Measurements from ENCODE around the gene ATF7. TPM values are rescaled to one million over a fixed set of nuclear protein-coding genes. Genes with fewer than 3 reads are reported as not detected.

The ATF7 gene
- total RNA-seq, 4 donors from 2014 or later = 25.6 to 38.0 (median 29.8) TPM

DNA sequence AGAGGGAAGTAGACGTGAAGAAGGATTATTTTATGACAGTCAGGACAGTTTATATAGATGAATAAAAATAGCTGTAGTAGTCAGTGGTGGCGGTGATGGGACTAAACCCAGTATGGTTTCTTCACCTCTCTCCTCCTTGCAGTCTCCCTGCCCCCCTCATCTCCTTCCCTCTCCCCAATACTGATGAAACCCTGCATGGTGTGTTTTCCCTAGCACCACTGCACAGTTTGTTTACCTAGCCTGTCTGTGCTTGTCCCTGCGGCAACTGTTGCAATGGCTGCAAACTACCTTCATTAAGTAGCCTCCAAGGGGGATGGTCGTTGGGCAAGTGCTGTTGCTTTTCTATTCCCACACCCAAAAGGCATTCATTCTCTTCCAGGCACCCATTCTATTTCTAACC, 159.5 kb downstream of the ATF7 start:
- TF ChIP-seq, protein P1, sequence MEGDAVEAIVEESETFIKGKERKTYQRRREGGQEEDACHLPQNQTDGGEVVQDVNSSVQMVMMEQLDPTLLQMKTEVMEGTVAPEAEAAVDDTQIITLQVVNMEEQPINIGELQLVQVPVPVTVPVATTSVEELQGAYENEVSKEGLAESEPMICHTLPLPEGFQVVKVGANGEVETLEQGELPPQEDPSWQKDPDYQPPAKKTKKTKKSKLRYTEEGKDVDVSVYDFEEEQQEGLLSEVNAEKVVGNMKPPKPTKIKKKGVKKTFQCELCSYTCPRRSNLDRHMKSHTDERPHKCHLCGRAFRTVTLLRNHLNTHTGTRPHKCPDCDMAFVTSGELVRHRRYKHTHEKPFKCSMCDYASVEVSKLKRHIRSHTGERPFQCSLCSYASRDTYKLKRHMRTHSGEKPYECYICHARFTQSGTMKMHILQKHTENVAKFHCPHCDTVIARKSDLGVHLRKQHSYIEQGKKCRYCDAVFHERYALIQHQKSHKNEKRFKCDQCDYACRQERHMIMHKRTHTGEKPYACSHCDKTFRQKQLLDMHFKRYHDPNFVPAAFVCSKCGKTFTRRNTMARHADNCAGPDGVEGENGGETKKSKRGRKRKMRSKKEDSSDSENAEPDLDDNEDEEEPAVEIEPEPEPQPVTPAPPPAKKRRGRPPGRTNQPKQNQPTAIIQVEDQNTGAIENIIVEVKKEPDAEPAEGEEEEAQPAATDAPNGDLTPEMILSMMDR (IDR thresholded peaks at IDR 0.05) = no peak
- no peak for TF ChIP-seq POLR2A (IDR thresholded peaks at IDR 0.05)
- no peaks in the 10 kb centered on the region for H3K27me3 ChIP-seq
- H3K27ac ChIP-seq = no peak overlapping the region
- DNase-seq = no peak
- H3K36me3 ChIP-seq = peaks cover 0 to 100% (median 0%) of the 10 kb centered on the region in 3 donors
- H3K9me3 ChIP-seq = no peaks in the 10 kb centered on the region
- no peak overlapping the region for H3K4me3 ChIP-seq
- no peaks in the 10 kb centered on the region for H3K4me1 ChIP-seq

DNA sequence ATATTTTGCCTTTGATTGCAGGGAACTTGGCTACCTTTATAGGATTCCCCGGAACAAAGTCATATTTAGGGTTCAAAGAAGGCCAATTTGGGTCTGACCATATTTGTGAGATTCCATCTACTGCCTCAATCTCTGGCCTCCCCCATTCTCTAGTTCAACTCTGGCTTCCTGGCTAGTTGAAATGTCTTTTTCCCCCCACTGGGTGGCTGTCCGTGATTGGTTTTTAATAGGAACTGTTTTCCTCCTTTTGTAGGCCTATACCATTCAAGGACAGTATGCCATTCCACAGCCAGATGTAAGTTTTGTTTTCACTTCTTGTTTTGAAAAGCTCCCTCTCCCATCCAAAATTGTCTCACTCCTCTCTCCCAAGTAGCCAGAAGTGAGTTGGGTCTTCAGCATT, 160.5 kb downstream of the ATF7 start:
- Histone ChIP-seq H3K27me3 (no peaks in the 10 kb centered on the region), H3K9me3 (no peaks in the 10 kb centered on the region), H3K36me3 (peaks cover 0 to 100% (median 0%) of the 10 kb centered on the region in 3 donors), H3K27ac (no peak overlapping the region), H3K4me1 (peaks cover 0 to 4% (median 0%) of the 10 kb centered on the region in 4 donors), H3K4me3 (no peak overlapping the region)
- DNase-seq = no peak
- TF ChIP-seq, protein P1 (IDR thresholded peaks at IDR 0.05) = no peak
- no peak for TF ChIP-seq POLR2A (IDR thresholded peaks at IDR 0.05)

DNA sequence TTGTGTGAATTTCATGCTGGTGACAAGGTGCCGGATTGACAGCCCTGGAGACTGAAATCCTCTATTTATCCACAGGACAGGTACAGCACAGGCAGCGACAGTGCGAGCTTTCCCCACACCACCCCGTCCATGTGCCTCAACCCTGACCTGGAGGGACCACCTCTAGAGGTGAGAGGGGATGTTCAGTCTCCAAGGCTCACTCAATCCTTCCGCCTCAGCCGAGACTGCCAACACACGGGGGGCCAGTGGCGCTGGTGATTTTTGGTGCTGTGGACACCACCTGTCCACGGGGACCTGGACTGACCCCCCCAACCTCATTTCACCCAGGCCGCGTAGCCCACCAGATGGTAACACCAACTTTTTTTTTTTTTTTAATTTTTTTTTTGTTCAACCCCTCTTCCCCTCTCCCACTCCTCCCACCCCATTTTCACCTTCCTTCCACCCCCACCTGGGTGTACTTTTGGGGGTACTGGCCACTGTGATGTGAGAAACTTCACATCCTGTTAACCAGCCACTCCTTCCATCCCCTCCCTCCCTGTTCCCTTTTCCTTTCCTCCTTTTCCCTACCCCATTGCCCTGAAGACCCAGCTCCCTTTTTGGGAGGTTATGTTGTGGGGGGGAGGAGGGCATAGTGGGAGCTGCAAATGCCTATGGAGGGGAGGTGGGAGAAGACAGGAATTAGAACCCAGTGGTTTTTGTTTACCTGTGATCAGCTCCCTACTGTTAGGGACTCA, 161.3 kb downstream of the ATF7 start:
- peaks cover 0 to 100% (median 0%) of the 10 kb centered on the region in 3 donors for H3K36me3 ChIP-seq
- DNase-seq = no peak
- H3K27me3 ChIP-seq = no peaks in the 10 kb centered on the region
- peaks cover 0 to 7% (median 0%) of the 10 kb centered on the region in 4 donors for H3K4me1 ChIP-seq
- H3K27ac ChIP-seq = no peak overlapping the region
- no peak for TF ChIP-seq POLR2A (IDR thresholded peaks at IDR 0.05)
- TF ChIP-seq, protein P1 (IDR thresholded peaks at IDR 0.05) = no peak
- no peak overlapping the region for H3K4me3 ChIP-seq
- H3K9me3 ChIP-seq = no peaks in the 10 kb centered on the region

DNA sequence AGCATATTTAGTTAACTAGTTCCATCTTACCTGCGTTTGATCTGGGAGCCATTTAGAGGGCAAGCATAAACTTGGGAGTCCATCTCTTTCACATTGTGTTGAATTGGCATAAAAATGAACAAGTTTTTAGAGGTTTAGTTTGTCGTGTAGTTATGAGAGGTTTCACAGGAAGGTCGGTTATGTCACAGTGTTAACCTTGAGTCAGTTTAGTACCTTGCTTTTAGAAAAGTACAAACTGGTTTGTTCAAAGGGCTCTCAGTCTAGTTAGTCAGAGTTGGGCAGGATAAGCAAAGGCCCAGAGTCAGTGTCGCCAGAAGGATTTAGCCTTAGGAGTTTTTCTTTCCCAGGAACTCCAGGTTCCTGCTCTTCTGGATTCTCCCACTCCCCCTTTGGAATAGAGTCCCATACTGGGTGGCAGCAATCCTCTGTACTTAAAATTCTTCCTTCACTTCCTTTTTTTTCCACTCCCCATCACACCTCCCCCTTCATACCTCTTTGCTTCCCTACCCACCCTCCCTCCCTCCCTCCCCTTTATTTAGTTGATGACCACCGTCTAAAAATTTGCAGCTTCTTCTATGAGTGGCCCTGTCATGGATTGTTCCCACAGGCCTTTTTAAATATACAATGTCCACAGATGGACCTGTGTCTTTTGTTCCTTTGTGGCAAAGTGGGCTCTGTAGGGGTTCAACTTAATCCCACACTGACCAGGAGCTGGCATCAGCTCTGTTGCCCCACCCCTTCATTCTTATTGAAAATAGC, 162.2 kb downstream of the ATF7 start:
- Histone ChIP-seq H3K27ac (no peak overlapping the region), H3K4me1 (peaks cover 0 to 7% (median 0%) of the 10 kb centered on the region in 4 donors), H3K27me3 (no peaks in the 10 kb centered on the region), H3K36me3 (peaks cover 0 to 100% (median 3%) of the 10 kb centered on the region in 3 donors), H3K4me3 (no peak overlapping the region), H3K9me3 (no peaks in the 10 kb centered on the region)
- DNase-seq = no peak
- TF ChIP-seq POLR2A (IDR thresholded peaks at IDR 0.05) = no peak
- TF ChIP-seq, protein P1 (IDR thresholded peaks at IDR 0.05) = no peak

DNA sequence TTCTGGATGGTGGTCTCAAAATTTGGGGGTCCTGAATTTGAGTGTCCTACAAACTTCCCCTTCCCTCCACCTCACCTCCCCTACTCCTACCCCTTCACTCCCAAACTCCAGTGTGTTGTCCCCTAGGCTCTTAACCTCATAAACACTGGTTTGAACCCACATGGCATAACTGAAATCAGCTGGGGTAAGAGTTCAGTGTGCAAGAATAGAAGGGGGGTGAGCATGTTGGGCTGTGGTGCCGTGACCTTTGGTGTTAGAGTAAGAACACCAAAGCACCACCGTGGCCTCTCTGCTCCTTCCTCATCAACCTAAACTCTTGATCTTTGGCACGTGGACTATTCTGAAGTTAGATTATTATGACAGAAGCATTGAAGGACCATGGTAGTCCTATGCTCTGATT, 163.2 kb downstream of the ATF7 start:
- peaks cover 0 to 7% (median 0%) of the 10 kb centered on the region in 4 donors for H3K4me1 ChIP-seq
- no peak overlapping the region for H3K27ac ChIP-seq
- no peaks in the 10 kb centered on the region for H3K9me3 ChIP-seq
- H3K27me3 ChIP-seq = no peaks in the 10 kb centered on the region
- H3K4me3 ChIP-seq = no peak overlapping the region
- DNase-seq = no peak
- peaks cover 0 to 100% (median 3%) of the 10 kb centered on the region in 3 donors for H3K36me3 ChIP-seq
- no peak for TF ChIP-seq POLR2A (IDR thresholded peaks at IDR 0.05)
- TF ChIP-seq, protein P1 (IDR thresholded peaks at IDR 0.05) = no peak
